ENCODE data around the gene MGAT2.
"Not testable (repeated sequence)": the region's sequence is repeated elsewhere in the genome, so short reads cannot be mapped to it uniquely, and the experiment has no call there.

The MGAT2 gene

GRCh38 chr14:49617852-49618519 is 2.6 kb upstream of the MGAT2 start:
- no peak overlapping the region; the same call in 1 of the 2 replicates for H3K27ac ChIP-seq
- no peak overlapping the region for H3K9ac ChIP-seq

GRCh38 chr14:49619273-49619672 is 1.3 kb upstream of the MGAT2 start:
- H3K27me3 ChIP-seq (ENCODE audit: insufficient read depth, low read depth); H4K20me1 ChIP-seq (ENCODE audit: insufficient read depth); H3K36me3 ChIP-seq (ENCODE audit: insufficient read depth); H2AFZ ChIP-seq (ENCODE audit: low read depth); H3K4me3 ChIP-seq (IDR thresholded peaks at IDR 0.05; ENCODE audit: insufficient read depth, low read depth, low read length): not testable (repeated sequence)
- H3K9ac ChIP-seq, result peak overlapping the region; percentile 97
- H3K79me2 ChIP-seq (ENCODE audit: insufficient read depth, low read depth), result peaks cover 73% of the 10 kb centered on the region
- H3K4me2 ChIP-seq, result peak overlapping the region; percentile 48; the same call in 1 of the 2 replicates
- peaks cover 20% of the 10 kb centered on the region for H3K4me1 ChIP-seq (ENCODE audit: low read depth, poor library complexity, severe bottlenecking)
- H3K27ac ChIP-seq, result peak overlapping the region; percentile 99; the same call in 1 of the 2 replicates

More at GRCh38 chr14:49617852-49618519, 2.6 kb upstream of the MGAT2 start:
- peaks cover 7% of the 10 kb centered on the region; the same call in 1 of the 2 replicates for H3K36me3 ChIP-seq (ENCODE audit: insufficient read depth)
- peaks cover 13% of the 10 kb centered on the region for H3K4me1 ChIP-seq (ENCODE audit: low read depth, poor library complexity, severe bottlenecking)
- peaks cover 60% of the 10 kb centered on the region for H3K79me2 ChIP-seq (ENCODE audit: insufficient read depth, low read depth)
- H4K20me1 ChIP-seq (ENCODE audit: insufficient read depth), result no peaks in the 10 kb centered on the region
- no peak overlapping the region for H3K4me3 ChIP-seq (IDR thresholded peaks at IDR 0.05; ENCODE audit: insufficient read depth, low read depth, low read length)
- no peaks in the 10 kb centered on the region for H3K27me3 ChIP-seq (ENCODE audit: insufficient read depth, low read depth)
- no peak overlapping the region for H2AFZ ChIP-seq (ENCODE audit: low read depth)
- no peak for TF ChIP-seq CTCF (conservative IDR thresholded peaks at IDR 0.05; ENCODE audit: low read depth, low read length)
- H3K4me2 ChIP-seq, result no peak overlapping the region

- Histone ChIP-seq H3K4me1 (ENCODE audit: low read depth, poor library complexity, severe bottlenecking) (peaks cover 24% of the 10 kb centered on the region), H3K4me2 (peak overlapping the region; percentile 48; the same call in 1 of the 2 replicates), H2AFZ (ENCODE audit: low read depth) (no peak overlapping the region), H3K9ac (peak overlapping the region; percentile 97), H3K4me3 (IDR thresholded peaks at IDR 0.05; ENCODE audit: insufficient read depth, low read depth, low read length) (no peak overlapping the region), H3K79me2 (ENCODE audit: insufficient read depth, low read depth) (peaks cover 77% of the 10 kb centered on the region), H3K27me3 (ENCODE audit: insufficient read depth, low read depth) (no peaks in the 10 kb centered on the region), H4K20me1 (ENCODE audit: insufficient read depth) (no peaks in the 10 kb centered on the region), H3K36me3 (ENCODE audit: insufficient read depth) (peaks cover 7% of the 10 kb centered on the region; the same call in 1 of the 2 replicates), H3K27ac (peak overlapping the region; percentile 99)
- TF ChIP-seq CTCF (conservative IDR thresholded peaks at IDR 0.05; ENCODE audit: low read depth, low read length), result no peak
These were observed 869 bp upstream of the MGAT2 start for GRCh38 chr14:49619730-49620129.

GRCh38 chr14:49621114-49621881 is 699 bp downstream of the MGAT2 start:
- Histone ChIP-seq H4K20me1 (ENCODE audit: insufficient read depth) (no peaks in the 10 kb centered on the region), H3K27ac (peak overlapping the region; percentile 99), H2AFZ (ENCODE audit: low read depth) (peak overlapping the region; percentile 22; the same call in 1 of the 2 replicates), H3K4me2 (peak overlapping the region; percentile 96), H3K79me2 (ENCODE audit: insufficient read depth, low read depth) (peaks cover 88% of the 10 kb centered on the region), H3K4me1 (ENCODE audit: low read depth, poor library complexity, severe bottlenecking) (peaks cover 36% of the 10 kb centered on the region), H3K9ac (peak overlapping the region; percentile 97), H3K4me3 (IDR thresholded peaks at IDR 0.05; ENCODE audit: insufficient read depth, low read depth, low read length) (no peak overlapping the region), H3K36me3 (ENCODE audit: insufficient read depth) (peaks cover 7% of the 10 kb centered on the region; the same call in 1 of the 2 replicates), H3K27me3 (ENCODE audit: insufficient read depth, low read depth) (no peaks in the 10 kb centered on the region)
- TF ChIP-seq CTCF (conservative IDR thresholded peaks at IDR 0.05; ENCODE audit: low read depth, low read length), result no peak
